ENCODE results near the gene HTT.

HTT gene

DNA sequence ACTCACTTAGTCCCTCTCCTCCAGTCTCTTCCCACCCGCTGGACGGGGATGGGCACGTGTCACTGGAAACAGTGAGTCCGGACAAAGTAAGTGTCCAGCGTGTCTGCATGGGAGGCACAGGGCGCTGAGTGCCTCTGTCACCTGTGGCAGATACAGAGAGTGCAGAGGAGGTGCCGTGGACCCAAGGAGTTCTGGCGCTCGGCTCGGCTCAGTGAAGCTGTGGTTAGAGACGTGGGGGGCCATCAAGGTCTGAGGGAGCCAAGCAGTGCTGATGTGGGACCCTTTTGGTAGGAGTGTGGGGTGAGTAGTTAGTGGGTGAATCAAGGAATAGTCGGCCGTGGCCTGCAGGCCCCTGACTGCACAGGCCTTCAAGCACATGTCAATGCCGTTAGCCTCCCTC lies 134.3 kb downstream of the HTT start:
- no peaks in the 10 kb centered on the region for H3K27me3 ChIP-seq (ENCODE audit: control insufficient read depth, insufficient read depth, low read length, poor library complexity, severe bottlenecking)

GRCh38 chr4:3209551-3210325 lies 135.3 kb downstream of the HTT start:
- no peak overlapping the region for H3K27ac ChIP-seq (ENCODE audit: insufficient read depth, low read depth, low read length, poor library complexity, severe bottlenecking)
- no peaks in the 10 kb centered on the region for H3K27me3 ChIP-seq (ENCODE audit: control insufficient read depth, insufficient read depth, low read length, poor library complexity, severe bottlenecking)
- H3K4me3 ChIP-seq (ENCODE audit: insufficient read depth, low read depth, low read length): no peak overlapping the region
- H3K36me3 ChIP-seq (ENCODE audit: control insufficient read depth, insufficient read depth, low read length): peaks cover 34% of the 10 kb centered on the region
- H3K9me3 ChIP-seq (ENCODE audit: control insufficient read depth, low read length): no peaks in the 10 kb centered on the region
- WGBS, 2 experiments: 96 to 97% methylated on average over 17 of the region's 17 CpGs
- H3K4me1 ChIP-seq (ENCODE audit: control insufficient read depth, insufficient read depth, low read length): no peaks in the 10 kb centered on the region

More for the DNA sequence above, 134.3 kb downstream of the HTT start:
- no peaks in the 10 kb centered on the region for H3K4me1 ChIP-seq (ENCODE audit: control insufficient read depth, insufficient read depth, low read length)
- H3K27ac ChIP-seq (ENCODE audit: insufficient read depth, low read depth, low read length, poor library complexity, severe bottlenecking): no peak overlapping the region
- 94 to 98% methylated on average over 14 of the region's 14 CpGs for WGBS, 2 experiments
- H3K4me3 ChIP-seq (ENCODE audit: insufficient read depth, low read depth, low read length): no peak overlapping the region
- peaks cover 28% of the 10 kb centered on the region for H3K36me3 ChIP-seq (ENCODE audit: control insufficient read depth, insufficient read depth, low read length)
- H3K9me3 ChIP-seq (ENCODE audit: control insufficient read depth, low read length): no peaks in the 10 kb centered on the region

DNA sequence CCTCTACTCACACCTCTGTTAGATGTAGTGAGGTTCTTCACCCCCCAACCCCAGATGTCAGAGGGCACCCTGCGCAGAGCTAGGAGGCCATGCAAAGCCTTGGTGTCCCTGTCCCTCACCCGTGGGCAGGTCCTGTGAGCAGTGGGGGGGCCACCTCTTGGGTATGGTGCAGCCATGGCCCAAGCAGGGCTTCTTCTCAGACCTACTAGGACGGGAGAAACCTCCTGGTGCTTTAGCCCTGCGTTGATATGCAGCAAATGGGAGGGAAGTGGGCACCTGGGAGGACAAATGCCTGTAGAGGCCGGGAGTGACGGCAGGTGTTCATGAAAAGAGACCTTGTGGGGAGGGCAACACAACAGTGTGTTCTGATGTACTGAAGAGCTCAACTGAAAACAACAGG lies 136.0 kb downstream of the HTT start:
- H3K27me3 ChIP-seq (ENCODE audit: control insufficient read depth, insufficient read depth, low read length, poor library complexity, severe bottlenecking): no peaks in the 10 kb centered on the region
- WGBS, 2 experiments: 90 to 94% methylated on average over 6 of the region's 6 CpGs
- peaks cover 41% of the 10 kb centered on the region for H3K36me3 ChIP-seq (ENCODE audit: control insufficient read depth, insufficient read depth, low read length)

GRCh38 chr4:3211866-3212265 lies 137.4 kb downstream of the HTT start:
- Histone ChIP-seq H3K4me1 (ENCODE audit: control insufficient read depth, insufficient read depth, low read length) (no peaks in the 10 kb centered on the region), H3K9me3 (ENCODE audit: control insufficient read depth, low read length) (no peaks in the 10 kb centered on the region), H3K27me3 (ENCODE audit: control insufficient read depth, insufficient read depth, low read length, poor library complexity, severe bottlenecking) (no peaks in the 10 kb centered on the region), H3K36me3 (ENCODE audit: control insufficient read depth, insufficient read depth, low read length) (peaks cover 44% of the 10 kb centered on the region), H3K4me3 (ENCODE audit: insufficient read depth, low read depth, low read length) (no peak overlapping the region), H3K27ac (ENCODE audit: insufficient read depth, low read depth, low read length, poor library complexity, severe bottlenecking) (no peak overlapping the region)
- WGBS, 2 experiments: 96 to 97% methylated on average over 6 to 8 of the region's 8 CpGs

More for the DNA sequence above, 136.0 kb downstream of the HTT start:
- no peaks in the 10 kb centered on the region for H3K4me1 ChIP-seq (ENCODE audit: control insufficient read depth, insufficient read depth, low read length)
- no peak overlapping the region for H3K4me3 ChIP-seq (ENCODE audit: insufficient read depth, low read depth, low read length)
- no peak overlapping the region for H3K27ac ChIP-seq (ENCODE audit: insufficient read depth, low read depth, low read length, poor library complexity, severe bottlenecking)
- H3K9me3 ChIP-seq (ENCODE audit: control insufficient read depth, low read length): no peaks in the 10 kb centered on the region

DNA sequence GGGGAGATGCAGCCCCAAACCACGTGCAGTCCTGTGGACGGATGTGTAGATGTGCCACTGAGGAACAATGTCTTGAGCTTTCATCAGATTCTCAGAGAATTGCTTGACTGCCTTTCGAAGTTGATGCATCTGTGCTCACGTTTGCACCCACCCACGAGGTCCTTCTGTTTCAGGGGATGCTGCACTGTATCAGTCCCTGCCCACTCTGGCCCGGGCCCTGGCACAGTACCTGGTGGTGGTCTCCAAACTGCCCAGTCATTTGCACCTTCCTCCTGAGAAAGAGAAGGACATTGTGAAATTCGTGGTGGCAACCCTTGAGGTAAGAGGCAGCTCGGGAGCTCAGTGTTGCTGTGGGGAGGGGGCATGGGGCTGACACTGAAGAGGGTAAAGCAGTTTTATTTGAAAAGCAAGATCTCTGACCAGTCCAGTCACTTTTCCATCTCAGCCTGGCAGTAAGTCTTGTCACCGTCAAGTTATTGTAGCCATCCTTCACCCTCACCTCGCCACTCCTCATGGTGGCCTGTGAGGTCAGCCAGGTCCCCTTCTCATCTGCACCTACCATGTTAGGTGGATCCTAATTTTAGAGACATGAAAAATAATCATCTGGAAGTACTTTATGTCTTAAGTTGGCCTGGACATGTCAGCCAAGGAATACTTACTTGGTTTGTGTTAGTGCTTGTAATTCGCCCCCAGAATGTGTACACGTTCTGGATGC lies 138.1 kb downstream of the HTT start:
- H3K36me3 ChIP-seq (ENCODE audit: control insufficient read depth, insufficient read depth, low read length): peaks cover 43% of the 10 kb centered on the region
- no peak overlapping the region for H3K4me3 ChIP-seq (ENCODE audit: insufficient read depth, low read depth, low read length)
- WGBS, 2 experiments: 95% methylated on average over 12 of the region's 12 CpGs

DNA sequence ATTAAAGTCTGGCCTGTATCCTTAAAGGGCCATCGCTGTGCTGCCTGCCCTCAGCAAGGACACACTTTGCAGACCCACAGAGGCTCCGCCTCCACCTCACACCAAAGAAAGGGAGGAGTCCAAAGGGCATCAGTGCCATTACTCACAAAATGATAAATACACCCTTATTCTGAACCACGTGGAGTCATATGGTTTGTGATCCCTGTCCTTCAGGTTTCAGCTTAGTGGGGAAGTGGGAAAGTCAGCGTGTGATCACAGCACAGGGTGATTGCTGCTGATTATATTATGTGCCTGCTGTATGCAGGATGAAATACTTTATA lies 138.6 kb downstream of the HTT start:
- H3K36me3 ChIP-seq (ENCODE audit: control insufficient read depth, insufficient read depth, low read length): peaks cover 41% of the 10 kb centered on the region
- WGBS, 2 experiments: 95 to 99% methylated on average over 4 of the region's 4 CpGs
- H3K27me3 ChIP-seq (ENCODE audit: control insufficient read depth, insufficient read depth, low read length, poor library complexity, severe bottlenecking): no peaks in the 10 kb centered on the region
- no peak overlapping the region for H3K27ac ChIP-seq (ENCODE audit: insufficient read depth, low read depth, low read length, poor library complexity, severe bottlenecking)
- no peak overlapping the region for H3K4me3 ChIP-seq (ENCODE audit: insufficient read depth, low read depth, low read length)
- H3K4me1 ChIP-seq (ENCODE audit: control insufficient read depth, insufficient read depth, low read length): no peaks in the 10 kb centered on the region
- no peaks in the 10 kb centered on the region for H3K9me3 ChIP-seq (ENCODE audit: control insufficient read depth, low read length)

More for the DNA sequence above, 138.1 kb downstream of the HTT start:
- Histone ChIP-seq H3K4me1 (ENCODE audit: control insufficient read depth, insufficient read depth, low read length) (no peaks in the 10 kb centered on the region), H3K9me3 (ENCODE audit: control insufficient read depth, low read length) (no peaks in the 10 kb centered on the region), H3K27me3 (ENCODE audit: control insufficient read depth, insufficient read depth, low read length, poor library complexity, severe bottlenecking) (no peaks in the 10 kb centered on the region), H3K27ac (ENCODE audit: insufficient read depth, low read depth, low read length, poor library complexity, severe bottlenecking) (no peak overlapping the region)

GRCh38 chr4:3213661-3214250 lies 139.3 kb downstream of the HTT start:
- Histone ChIP-seq H3K4me1 (ENCODE audit: control insufficient read depth, insufficient read depth, low read length) (no peaks in the 10 kb centered on the region), H3K4me3 (ENCODE audit: insufficient read depth, low read depth, low read length) (no peak overlapping the region), H3K9me3 (ENCODE audit: control insufficient read depth, low read length) (no peaks in the 10 kb centered on the region), H3K27me3 (ENCODE audit: control insufficient read depth, insufficient read depth, low read length, poor library complexity, severe bottlenecking) (no peaks in the 10 kb centered on the region), H3K36me3 (ENCODE audit: control insufficient read depth, insufficient read depth, low read length) (peaks cover 39% of the 10 kb centered on the region), H3K27ac (ENCODE audit: insufficient read depth, low read depth, low read length, poor library complexity, severe bottlenecking) (no peak overlapping the region)
- WGBS, 2 experiments: 96 to 97% methylated on average over 15 of the region's 15 CpGs

DNA sequence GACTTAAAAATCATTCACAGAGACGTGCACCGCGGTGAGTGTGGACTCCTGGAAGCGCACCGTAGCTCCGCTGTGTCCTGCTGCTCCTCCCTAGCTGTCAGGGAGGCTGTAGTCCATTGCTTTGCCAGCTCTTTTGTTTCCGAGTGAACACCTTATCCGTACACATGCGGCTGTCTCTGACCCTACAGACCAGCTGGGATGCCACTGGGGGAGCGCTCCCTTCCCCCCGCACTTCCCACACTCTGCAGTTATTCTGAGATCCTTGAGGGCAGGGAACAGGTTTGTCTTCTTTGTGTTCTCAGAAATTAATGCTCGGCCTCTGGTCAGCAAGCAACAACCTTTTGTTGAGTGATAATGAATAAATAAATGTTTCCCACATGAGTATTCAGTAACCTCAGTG lies 140.8 kb downstream of the HTT start:
- H3K27me3 ChIP-seq (ENCODE audit: control insufficient read depth, insufficient read depth, low read length, poor library complexity, severe bottlenecking): no peaks in the 10 kb centered on the region
- 96 to 97% methylated on average over 12 of the region's 12 CpGs for WGBS, 2 experiments

DNA sequence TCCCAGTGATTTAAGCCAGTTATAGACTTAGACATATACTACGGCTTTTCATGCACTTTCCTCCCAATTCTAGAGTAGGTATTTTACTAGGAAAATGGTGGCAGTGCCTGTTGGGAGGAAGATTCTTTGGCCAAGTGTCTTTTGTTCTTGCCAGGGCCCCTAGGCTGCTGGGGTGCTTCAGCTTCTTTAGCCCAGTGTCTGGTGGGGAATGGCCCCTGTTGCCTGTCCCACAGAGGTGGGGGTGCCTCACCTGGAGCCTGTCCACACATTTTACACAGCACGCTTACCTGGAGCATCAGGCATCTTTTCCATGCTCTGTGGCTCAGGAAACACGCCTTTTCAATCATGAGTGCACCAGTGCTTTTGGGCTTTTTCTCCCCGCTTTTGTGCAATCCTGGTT lies 141.3 kb downstream of the HTT start:
- H3K36me3 ChIP-seq (ENCODE audit: control insufficient read depth, insufficient read depth, low read length): peaks cover 42% of the 10 kb centered on the region
- no peak overlapping the region for H3K4me3 ChIP-seq (ENCODE audit: insufficient read depth, low read depth, low read length)
- H3K27me3 ChIP-seq (ENCODE audit: control insufficient read depth, insufficient read depth, low read length, poor library complexity, severe bottlenecking): no peaks in the 10 kb centered on the region
- no peak overlapping the region for H3K27ac ChIP-seq (ENCODE audit: insufficient read depth, low read depth, low read length, poor library complexity, severe bottlenecking)
- H3K9me3 ChIP-seq (ENCODE audit: control insufficient read depth, low read length): no peaks in the 10 kb centered on the region
- 95 to 98% methylated on average over 3 to 4 of the region's 4 CpGs for WGBS, 2 experiments
- H3K4me1 ChIP-seq (ENCODE audit: control insufficient read depth, insufficient read depth, low read length): no peaks in the 10 kb centered on the region

More for the DNA sequence above, 140.8 kb downstream of the HTT start:
- Histone ChIP-seq H3K36me3 (ENCODE audit: control insufficient read depth, insufficient read depth, low read length) (peaks cover 42% of the 10 kb centered on the region), H3K4me3 (ENCODE audit: insufficient read depth, low read depth, low read length) (no peak overlapping the region), H3K9me3 (ENCODE audit: control insufficient read depth, low read length) (no peaks in the 10 kb centered on the region), H3K4me1 (ENCODE audit: control insufficient read depth, insufficient read depth, low read length) (no peaks in the 10 kb centered on the region), H3K27ac (ENCODE audit: insufficient read depth, low read depth, low read length, poor library complexity, severe bottlenecking) (no peak overlapping the region)

GRCh38 chr4:3217266-3217665 lies 142.8 kb downstream of the HTT start:
- Histone ChIP-seq H3K4me3 (ENCODE audit: insufficient read depth, low read depth, low read length) (no peak overlapping the region), H3K4me1 (ENCODE audit: control insufficient read depth, insufficient read depth, low read length) (no peaks in the 10 kb centered on the region), H3K9me3 (ENCODE audit: control insufficient read depth, low read length) (no peaks in the 10 kb centered on the region), H3K36me3 (ENCODE audit: control insufficient read depth, insufficient read depth, low read length) (peaks cover 43% of the 10 kb centered on the region), H3K27ac (ENCODE audit: insufficient read depth, low read depth, low read length, poor library complexity, severe bottlenecking) (no peak overlapping the region), H3K27me3 (ENCODE audit: control insufficient read depth, insufficient read depth, low read length, poor library complexity, severe bottlenecking) (no peaks in the 10 kb centered on the region)
- WGBS, 2 experiments: 95% methylated on average over 2 of the region's 2 CpGs

All from ectodermal cell (in vitro differentiated cells).